Esophagus muscularis mucosa (tissue), 3 donors: ENCODE measurements around the gene IWS1.

Experiments used
- POLR2A ChIP-seq: fragments of 450-650 bp; IDR thresholded peaks from one replicate; pipeline ENCODE4 v1.6.1; 2017; ENCODE audit warnings: antibody characterized with exemption, moderate library complexity, mild to moderate bottlenecking, low read depth
- POLR2AphosphoS5 ChIP-seq, 2 donors: sonication (generic); formaldehyde crosslinking; IDR thresholded peaks; one replicate each; pipeline ENCODE4 v1.6.1; 2017; ENCODE audit warnings: antibody characterized with exemption in 2 of 2
- TF ChIP-seq, protein P1 (sequence below), 3 experiments: fragments of 200-600 bp in 2 of 3; fragments of 450-650 bp in 1 of 3; sonication (generic) in 2 of 3; IDR thresholded peaks; one replicate each; pipeline ENCODE4 v1.5.1; 2017 to 2019; ENCODE audit warnings: antibody characterized with exemption in 3 of 3, mild to moderate bottlenecking in 2 of 3, moderate library complexity in 1 of 3

GRCh38 chr2:127472268-127472667, 54.0 kb downstream of the IWS1 start:
- TF ChIP-seq, protein P1, sequence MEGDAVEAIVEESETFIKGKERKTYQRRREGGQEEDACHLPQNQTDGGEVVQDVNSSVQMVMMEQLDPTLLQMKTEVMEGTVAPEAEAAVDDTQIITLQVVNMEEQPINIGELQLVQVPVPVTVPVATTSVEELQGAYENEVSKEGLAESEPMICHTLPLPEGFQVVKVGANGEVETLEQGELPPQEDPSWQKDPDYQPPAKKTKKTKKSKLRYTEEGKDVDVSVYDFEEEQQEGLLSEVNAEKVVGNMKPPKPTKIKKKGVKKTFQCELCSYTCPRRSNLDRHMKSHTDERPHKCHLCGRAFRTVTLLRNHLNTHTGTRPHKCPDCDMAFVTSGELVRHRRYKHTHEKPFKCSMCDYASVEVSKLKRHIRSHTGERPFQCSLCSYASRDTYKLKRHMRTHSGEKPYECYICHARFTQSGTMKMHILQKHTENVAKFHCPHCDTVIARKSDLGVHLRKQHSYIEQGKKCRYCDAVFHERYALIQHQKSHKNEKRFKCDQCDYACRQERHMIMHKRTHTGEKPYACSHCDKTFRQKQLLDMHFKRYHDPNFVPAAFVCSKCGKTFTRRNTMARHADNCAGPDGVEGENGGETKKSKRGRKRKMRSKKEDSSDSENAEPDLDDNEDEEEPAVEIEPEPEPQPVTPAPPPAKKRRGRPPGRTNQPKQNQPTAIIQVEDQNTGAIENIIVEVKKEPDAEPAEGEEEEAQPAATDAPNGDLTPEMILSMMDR (IDR thresholded peaks at IDR 0.05), result no peak
- TF ChIP-seq POLR2AphosphoS5 (IDR thresholded peaks at IDR 0.05), result no peak
- TF ChIP-seq POLR2A, result no peak
